Neuronal stem cell (in vitro differentiated cells): ENCODE data around the gene PLCH2.

Experiments
- DNase-seq: peaks from one replicate; pipeline ENCODE4 v3.0.0-alpha.2; 2013; ENCODE audit warnings: low spot score
- H2AFZ ChIP-seq: one replicate; pipeline ENCODE4 v1.6.1; 2013; ENCODE audit warnings: mild to moderate bottlenecking, low read length, inconsistent platforms
- H2AK5ac ChIP-seq: 2 replicates; pipeline ENCODE4 v1.6.1; 2013; ENCODE audit warnings: low read depth, mild to moderate bottlenecking, inconsistent platforms, low read length, moderate library complexity, mixed read lengths
- H2BK120ac ChIP-seq: 2 replicates; pipeline ENCODE4 v1.6.1; 2013; ENCODE audit warnings: low read depth, mild to moderate bottlenecking, inconsistent platforms, low read length, moderate library complexity, mixed read lengths
- H2BK12ac ChIP-seq: one replicate; pipeline ENCODE4 v1.6.1; 2013; ENCODE audit warnings: low read length, inconsistent platforms
- H2BK15ac ChIP-seq: 2 replicates; pipeline ENCODE4 v1.6.1; 2013; ENCODE audit warnings: mild to moderate bottlenecking, low read length, inconsistent platforms, mixed read lengths
- H2BK5ac ChIP-seq: one replicate; pipeline ENCODE4 v1.6.1; 2013; ENCODE audit warnings: inconsistent platforms, mild to moderate bottlenecking, low read length, moderate library complexity
- H3K14ac ChIP-seq: one replicate; pipeline ENCODE4 v1.6.1; 2013; ENCODE audit warnings: low read length, inconsistent platforms
- H3K18ac ChIP-seq: 2 replicates; pipeline ENCODE4 v1.6.1; 2013; ENCODE audit warnings: low read length, inconsistent platforms
- H3K23ac ChIP-seq: 2 replicates; pipeline ENCODE4 v1.6.1; 2013; ENCODE audit warnings: low read depth, mild to moderate bottlenecking, mixed read lengths, low read length, inconsistent platforms; ENCODE audit not compliant: poor library complexity
- H3K27ac ChIP-seq: replicated peaks from 3 replicates; pipeline ENCODE4 v1.5.1; 2013; ENCODE audit warnings: low read length, inconsistent platforms
- H3K27me3 ChIP-seq, 3 experiments: 2 replicates each; pipeline ENCODE4 v1.6.1; 2013; ENCODE audit warnings: low read length in 3 of 3, mild to moderate bottlenecking in 2 of 3, inconsistent platforms in 1 of 3, low read depth in 1 of 3, mixed read lengths in 1 of 3, moderate library complexity in 1 of 3; ENCODE audit not compliant: control insufficient read depth in 3 of 3, insufficient read depth in 3 of 3
- H3K36me3 ChIP-seq, 2 donors: replicated peaks in 1 of 2; 2 replicates each; pipeline ENCODE4 v1.6.1; 2013; ENCODE audit warnings: low read length in 2 of 2; ENCODE audit not compliant: control insufficient read depth in 2 of 2, insufficient read depth in 2 of 2
- H3K4ac ChIP-seq: 2 replicates; pipeline ENCODE4 v1.6.1; 2013; ENCODE audit warnings: inconsistent platforms, mild to moderate bottlenecking, low read length, moderate library complexity
- H3K4me1 ChIP-seq, 2 donors: 1 replicate in 1 of 2; 2 replicates in 1 of 2; pipeline ENCODE4 v1.6.1; 2013; ENCODE audit warnings: low read length in 2 of 2, low read depth in 1 of 2; ENCODE audit not compliant: control insufficient read depth in 2 of 2, insufficient read depth in 1 of 2
- H3K4me2 ChIP-seq: one replicate; pipeline ENCODE4 v1.6.1; 2013; ENCODE audit warnings: mild to moderate bottlenecking, low read length, inconsistent platforms; ENCODE audit not compliant: insufficient read depth, poor library complexity, severe bottlenecking
- H3K4me3 ChIP-seq, 2 donors: 2 replicates each; pipeline ENCODE4 v1.5.1; 2013; ENCODE audit warnings: low read length in 2 of 2, mild to moderate bottlenecking in 2 of 2, inconsistent platforms in 1 of 2, moderate library complexity in 1 of 2
- H3K79me1 ChIP-seq: one replicate; pipeline ENCODE4 v1.6.1; 2013; ENCODE audit warnings: low read depth, mild to moderate bottlenecking, inconsistent platforms, low read length, moderate library complexity
- H3K9ac ChIP-seq: one replicate; pipeline ENCODE4 v1.6.1; 2013; ENCODE audit warnings: mild to moderate bottlenecking, low read depth, low read length, inconsistent platforms; ENCODE audit not compliant: poor library complexity
- H3K9me3 ChIP-seq, 2 donors: replicated peaks in 1 of 2; 2 replicates each; pipeline versions ENCODE3 to v1.6.1; 2013; ENCODE audit warnings: low read length in 2 of 2, mild to moderate bottlenecking in 2 of 2, inconsistent platforms in 1 of 2, low read depth in 1 of 2, mixed read lengths in 1 of 2, moderate library complexity in 1 of 2; ENCODE audit not compliant: control insufficient read depth in 2 of 2, insufficient read depth in 1 of 2
- H4K8ac ChIP-seq: one replicate; pipeline ENCODE4 v1.6.1; 2013; ENCODE audit warnings: low read depth, mild to moderate bottlenecking, inconsistent platforms, low read length, moderate library complexity
- H4K91ac ChIP-seq: one replicate; pipeline ENCODE4 v1.6.1; 2013; ENCODE audit warnings: low read length, low read depth, mild to moderate bottlenecking, inconsistent platforms; ENCODE audit not compliant: poor library complexity
- WGBS, 2 donors: extraction: QIAGEN DNeasy Blood & Tissue Kit; methylation state at CpG; one replicate each; pipeline ENCODE4 v1.1.7; 2013; ENCODE audit warnings: missing lambda C conversion rate in 2 of 2, mixed read lengths in 1 of 2; ENCODE audit not compliant: insufficient read length in 2 of 2, insufficient replicate concordance in 1 of 2; ENCODE audit errors: extremely low coverage in 2 of 2; 5-methylcytosine and 5-hydroxymethylcytosine counted together

PLCH2 gene

DNA sequence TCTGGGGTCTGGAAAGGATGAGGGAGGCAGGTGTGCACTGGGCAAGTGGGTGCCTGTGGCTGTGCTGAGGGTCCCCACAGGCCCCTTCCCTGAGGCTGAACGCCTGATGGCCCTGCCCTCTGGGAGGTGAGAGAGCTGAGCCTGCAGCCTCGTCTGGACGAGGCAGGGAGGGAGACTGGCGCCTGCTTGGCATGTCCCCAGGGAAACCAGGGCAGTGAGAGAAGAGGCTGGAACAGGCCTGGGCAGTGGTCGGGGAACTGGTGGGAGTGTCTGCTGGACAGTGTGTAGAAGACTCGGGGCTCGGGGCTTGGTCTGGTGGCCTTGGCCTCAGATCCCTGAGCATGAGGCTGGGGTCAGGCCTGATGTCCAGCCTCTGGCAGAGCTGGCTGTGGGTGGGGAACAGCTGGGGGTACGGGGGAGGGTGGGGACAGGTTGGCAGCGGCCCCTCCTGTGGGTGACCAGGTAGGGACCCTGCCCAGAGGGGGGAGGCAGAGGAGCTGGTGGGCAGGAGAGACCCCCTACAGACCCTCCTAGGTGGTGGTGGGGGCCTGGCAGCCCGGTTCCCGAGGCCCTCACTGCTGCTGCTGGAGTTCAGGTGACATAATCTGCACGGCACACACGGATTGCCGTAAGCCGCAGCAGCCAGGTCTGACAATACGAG lies 30.8 kb upstream of the PLCH2 start:
- no peak overlapping the region for H3K4me2 ChIP-seq
- peaks cover 3% of the 10 kb centered on the region for H3K79me1 ChIP-seq
- peak overlapping the region; percentile 56 for H3K14ac ChIP-seq
- no peak for DNase-seq
- no peak overlapping the region for H2AFZ ChIP-seq
- H4K91ac ChIP-seq, result peak overlapping the region; percentile 56
- no CpG with 5 or more reads among the region's 16 CpGs for WGBS, 2 donors
- H3K36me3 ChIP-seq, result no peaks in the 10 kb centered on the region
- H3K9ac ChIP-seq, result peak overlapping the region; percentile 2
- no peak overlapping the region for H4K8ac ChIP-seq
- peak overlapping the region; percentile 98 for H2BK5ac ChIP-seq
- no peak overlapping the region for H3K4me3 ChIP-seq
- H3K27ac ChIP-seq, result no peak overlapping the region
- peak overlapping the region; percentile 100 for H2BK15ac ChIP-seq
- H3K4me1 ChIP-seq, result peaks cover 34 to 53% of the 10 kb centered on the region in 2 donors
- H3K9me3 ChIP-seq, result no peaks in the 10 kb centered on the region
- H2AK5ac ChIP-seq, result peak overlapping the region; percentile 90
- H3K18ac ChIP-seq, result peak overlapping the region; percentile 95
- H3K27me3 ChIP-seq, result peaks cover 0 to 60% (median 16%) of the 10 kb centered on the region in 3 experiments
- peak overlapping the region; percentile 66 for H3K4ac ChIP-seq
- H3K23ac ChIP-seq, result peak overlapping the region; percentile 95
- H2BK12ac ChIP-seq, result peak overlapping the region; percentile 97
- peak overlapping the region; percentile 78 for H2BK120ac ChIP-seq

DNA sequence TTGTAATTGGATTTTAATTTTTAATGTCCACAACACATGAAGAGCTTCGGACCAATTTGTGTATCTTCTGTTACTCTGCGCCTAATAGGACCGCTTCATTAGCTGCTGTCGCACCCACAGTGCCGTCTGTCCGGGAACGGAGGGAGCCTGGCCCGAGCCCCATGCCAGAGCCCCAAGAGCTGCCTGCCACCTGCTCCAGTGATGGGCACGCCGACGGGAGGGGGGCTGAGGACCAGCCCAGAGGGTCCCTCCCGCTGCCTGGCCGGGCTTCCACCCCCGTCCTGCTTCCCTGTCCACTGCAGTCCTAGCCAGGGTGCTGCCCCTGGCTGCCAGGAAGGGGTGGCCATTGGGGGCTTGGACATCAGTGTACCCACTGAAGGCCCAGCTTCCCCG lies 30.3 kb upstream of the PLCH2 start:
- Histone ChIP-seq H4K8ac (no peak overlapping the region), H3K27me3 (peaks cover 0 to 57% (median 16%) of the 10 kb centered on the region in 3 experiments), H2BK15ac (peak overlapping the region; percentile 100), H2BK120ac (peak overlapping the region; percentile 63), H3K4me1 (peaks cover 34 to 55% of the 10 kb centered on the region in 2 donors), H2AFZ (peak overlapping the region; percentile 82), H2BK5ac (peak overlapping the region; percentile 98), H3K23ac (no peak overlapping the region), H3K9me3 (no peaks in the 10 kb centered on the region), H3K27ac (peak overlapping the region; percentile 99), H3K79me1 (peaks cover 5% of the 10 kb centered on the region), H2AK5ac (peak overlapping the region; percentile 90), H3K18ac (peak overlapping the region; percentile 95), H3K4me2 (no peak overlapping the region), H4K91ac (peak overlapping the region; percentile 3), H3K9ac (peak overlapping the region; percentile 66), H2BK12ac (peak overlapping the region; percentile 97), H3K14ac (no peak overlapping the region), H3K4me3 (no peak overlapping the region), H3K36me3 (no peaks in the 10 kb centered on the region), H3K4ac (peak overlapping the region; percentile 58)
- WGBS, 2 donors, result no CpG with 5 or more reads among the region's 15 CpGs
- no peak for DNase-seq

DNA sequence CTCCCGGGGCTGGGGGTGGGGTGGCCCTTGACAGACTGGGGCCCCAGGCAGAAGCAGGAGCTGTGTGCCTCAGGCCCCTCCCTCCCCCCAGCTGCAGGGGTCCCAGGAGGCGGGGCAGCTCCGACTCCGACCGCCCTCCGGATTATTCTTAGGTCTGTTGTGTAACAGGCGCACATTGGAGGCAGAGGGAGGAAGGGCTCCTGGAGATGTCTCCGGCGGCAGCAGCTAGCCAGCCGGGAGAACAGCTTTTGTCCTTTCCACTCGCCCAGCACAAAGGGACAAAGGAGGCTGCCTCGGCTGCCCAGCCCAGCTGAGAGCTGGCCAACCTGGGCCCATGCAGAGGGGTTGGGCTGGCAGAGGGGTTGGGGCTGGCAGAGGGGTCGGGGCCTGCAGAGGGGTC lies 29.7 kb upstream of the PLCH2 start:
- no peak overlapping the region for H3K4ac ChIP-seq
- H3K27me3 ChIP-seq, result peaks cover 0 to 57% (median 16%) of the 10 kb centered on the region in 3 experiments
- peak overlapping the region; percentile 86 for H3K9ac ChIP-seq
- peaks cover 6% of the 10 kb centered on the region for H3K79me1 ChIP-seq
- DNase-seq, result peak; percentile 81
- H4K8ac ChIP-seq, result no peak overlapping the region
- H2BK15ac ChIP-seq, result peak overlapping the region; percentile 100
- peaks cover 36 to 58% of the 10 kb centered on the region in 2 donors for H3K4me1 ChIP-seq
- no peaks in the 10 kb centered on the region for H3K9me3 ChIP-seq
- H3K14ac ChIP-seq, result no peak overlapping the region
- no peak overlapping the region for H3K4me2 ChIP-seq
- H3K18ac ChIP-seq, result peak overlapping the region; percentile 92
- H2BK5ac ChIP-seq, result peak overlapping the region; percentile 98
- H3K23ac ChIP-seq, result no peak overlapping the region
- no CpG with 5 or more reads among the region's 13 CpGs for WGBS, 2 donors
- peak overlapping the region; percentile 97 for H2BK12ac ChIP-seq
- H3K4me3 ChIP-seq, result peak overlapping the region in 1 of 2 donors; percentile 4
- peak overlapping the region; percentile 100 for H4K91ac ChIP-seq
- no peaks in the 10 kb centered on the region for H3K36me3 ChIP-seq
- peak overlapping the region; percentile 100 for H2AK5ac ChIP-seq
- peak overlapping the region; percentile 99 for H3K27ac ChIP-seq
- peak overlapping the region; percentile 98 for H2BK120ac ChIP-seq
- H2AFZ ChIP-seq, result peak overlapping the region; percentile 82

DNA sequence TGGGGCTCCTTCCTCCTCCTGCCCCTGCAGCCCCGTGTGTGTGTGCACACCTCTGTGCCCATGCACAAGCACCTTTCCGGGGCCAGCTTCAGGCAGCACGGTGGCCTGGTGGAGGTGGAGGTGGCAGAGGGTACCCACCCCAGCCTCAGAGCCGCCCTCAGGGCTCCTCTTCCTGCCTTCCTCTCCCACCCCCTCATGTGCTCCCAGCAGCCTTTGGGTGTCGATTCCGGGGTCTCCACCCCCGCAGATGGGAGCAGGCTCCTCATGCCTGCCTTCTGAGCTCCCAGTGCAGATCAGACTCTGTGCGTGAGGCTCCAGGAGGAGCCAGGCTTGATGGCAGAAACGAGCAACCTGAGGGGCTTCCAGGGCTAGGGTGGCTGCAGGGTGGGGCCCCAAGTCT lies 29.2 kb upstream of the PLCH2 start:
- Histone ChIP-seq H3K9ac (peak overlapping the region; percentile 86), H2BK12ac (peak overlapping the region; percentile 100), H2AK5ac (peak overlapping the region; percentile 100), H3K4me3 (peak overlapping the region in 1 of 2 donors; percentile 4), H3K4me1 (peaks cover 39 to 59% of the 10 kb centered on the region in 2 donors), H3K4ac (peak overlapping the region; percentile 94), H3K36me3 (no peaks in the 10 kb centered on the region), H2BK5ac (peak overlapping the region; percentile 98), H3K14ac (no peak overlapping the region), H4K8ac (peak overlapping the region; percentile 72), H3K9me3 (no peaks in the 10 kb centered on the region), H3K79me1 (peaks cover 6% of the 10 kb centered on the region), H3K18ac (peak overlapping the region; percentile 96), H3K4me2 (no peak overlapping the region), H3K27ac (peak overlapping the region; percentile 99), H2BK120ac (peak overlapping the region; percentile 98), H3K23ac (peak overlapping the region; percentile 81), H2AFZ (peak overlapping the region; percentile 82), H4K91ac (peak overlapping the region; percentile 100), H2BK15ac (peak overlapping the region; percentile 100), H3K27me3 (peaks cover 0 to 53% (median 16%) of the 10 kb centered on the region in 3 experiments)
- no CpG with 5 or more reads among the region's 9 CpGs for WGBS, 2 donors
- DNase-seq, result no peak
